Hypothalamus (tissue), 51 donors: ENCODE data around the gene PODNL1.
A peak's percentile ranks its signal among the peaks of the same experiment; 100 is the strongest.

Experiments
- DNase-seq, 51 donors: peaks; one replicate each; lab custom pipeline; 2025; lab: John Stamatoyannopoulos, UW

PODNL1 gene

GRCh38 chr19:13902993-13903555 is 35.1 kb downstream of the PODNL1 start:
- no peak for DNase-seq

GRCh38 chr19:13899912-13900584 is 38.2 kb downstream of the PODNL1 start:
- peak in 13 of 51 donors; percentile 7 to 56 (median 28) for DNase-seq

- DNase-seq: no peak
Measured at GRCh38 chr19:13899393-13899792, 38.8 kb downstream of the PODNL1 start.

- no peak for DNase-seq
Measured at GRCh38 chr19:13896227-13896626, 42.0 kb downstream of the PODNL1 start.

- DNase-seq: no peak
Measured at GRCh38 chr19:13894552-13894951, 43.7 kb downstream of the PODNL1 start.

- DNase-seq: no peak
Measured at GRCh38 chr19:13892870-13893269, 45.3 kb downstream of the PODNL1 start.

- no peak for DNase-seq
Measured at GRCh38 chr19:13890136-13890535, 48.1 kb downstream of the PODNL1 start.

GRCh38 chr19:13888281-13888680 is 49.9 kb downstream of the PODNL1 start:
- no peak for DNase-seq

- DNase-seq: no peak
Measured at GRCh38 chr19:13887517-13887916, 50.7 kb downstream of the PODNL1 start.

- no peak for DNase-seq
Measured at GRCh38 chr19:13887018-13887436, 51.2 kb downstream of the PODNL1 start.

GRCh38 chr19:13885826-13886365 is 52.3 kb downstream of the PODNL1 start:
- DNase-seq: no peak

- no peak for DNase-seq
Measured at GRCh38 chr19:13884726-13885591, 53.3 kb downstream of the PODNL1 start.

- no peak for DNase-seq
Measured at GRCh38 chr19:13883516-13884064, 54.6 kb downstream of the PODNL1 start.

GRCh38 chr19:13882836-13883235 is 55.4 kb downstream of the PODNL1 start:
- no peak for DNase-seq

- DNase-seq: no peak
Measured at GRCh38 chr19:13882419-13882795, 55.8 kb downstream of the PODNL1 start.

GRCh38 chr19:13881692-13882418 is 56.4 kb downstream of the PODNL1 start:
- DNase-seq: peak in 17 of 51 donors; percentile 10 to 35 (median 23)

- DNase-seq: no peak
Measured at GRCh38 chr19:13881251-13881691, 56.9 kb downstream of the PODNL1 start.
